Measurements from ENCODE around the gene KLF3.

- TF ChIP-seq CTCF (IDR thresholded peaks at IDR 0.05; ENCODE audit: insufficient read depth, low read depth, low read length) (no peak), EZH2 (IDR thresholded peaks at IDR 0.05; ENCODE audit: insufficient read depth, low read length) (no peak)
Measured at GRCh38 chr4:38716256-38716655, 52.3 kb downstream of the KLF3 start.

All from astrocyte (in vitro differentiated cells and primary cell).